ENCODE results near the gene EPHA10.
"Not testable (repeated sequence)": the region's sequence is repeated elsewhere in the genome, so short reads cannot be mapped to it uniquely, and the experiment has no call there.

Gene EPHA10

GRCh38 chr1:37708471-37708870 lies 56.4 kb downstream of the EPHA10 start:
- DNase-seq: no peak

- DNase-seq: no peak
Observed at GRCh38 chr1:37705399-37705798, 59.5 kb downstream of the EPHA10 start.

- DNase-seq: no peak
Observed at GRCh38 chr1:37704966-37705365, 60.0 kb downstream of the EPHA10 start.

- no peak for DNase-seq
Observed at GRCh38 chr1:37703061-37703460, 61.9 kb downstream of the EPHA10 start.

GRCh38 chr1:37701051-37701450 lies 63.9 kb downstream of the EPHA10 start:
- DNase-seq: no peak

- DNase-seq: no peak
Observed at GRCh38 chr1:37699147-37699546, 65.8 kb downstream of the EPHA10 start.

- DNase-seq: no peak
Observed at GRCh38 chr1:37697737-37698136, 67.2 kb downstream of the EPHA10 start.

GRCh38 chr1:37697090-37697489 lies 67.8 kb downstream of the EPHA10 start:
- no peak for DNase-seq

GRCh38 chr1:37692834-37693175 lies 72.1 kb downstream of the EPHA10 start:
- no peak for DNase-seq

GRCh38 chr1:37692078-37692833 lies 72.7 kb downstream of the EPHA10 start, which contains the start of gene CDCA8:
Gene CDCA8, plus strand, starts transcription at chr1:37692516. Its CDS starts 175 bp downstream, at chr1:37692691.
- DNase-seq: peak; percentile 100

- DNase-seq: peak; percentile 97
Observed at GRCh38 chr1:37691497-37692077, 73.3 kb downstream of the EPHA10 start.

GRCh38 chr1:37688926-37689325 lies 76.0 kb downstream of the EPHA10 start:
- no peak for DNase-seq

- DNase-seq: not testable (repeated sequence)
Observed at GRCh38 chr1:37687764-37688163, 77.2 kb downstream of the EPHA10 start.

- DNase-seq: no peak
Observed at GRCh38 chr1:37685722-37686121, 79.2 kb downstream of the EPHA10 start.

GRCh38 chr1:37684182-37684581 lies 80.7 kb downstream of the EPHA10 start:
- not testable (repeated sequence) for DNase-seq

- DNase-seq: peak; percentile 100
Observed at GRCh38 chr1:37682334-37682987, 82.5 kb downstream of the EPHA10 start.

GRCh38 chr1:37680933-37681332 lies 84.0 kb downstream of the EPHA10 start:
- no peak for DNase-seq

GRCh38 chr1:37677808-37678207 lies 87.1 kb downstream of the EPHA10 start:
- no peak for DNase-seq

- DNase-seq: no peak
Observed at GRCh38 chr1:37677143-37677439, 87.8 kb downstream of the EPHA10 start.

GRCh38 chr1:37676281-37677142 lies 88.4 kb downstream of the EPHA10 start:
- no peak for DNase-seq

- DNase-seq: no peak
Observed at GRCh38 chr1:37673920-37674319, 91.0 kb downstream of the EPHA10 start.

- no peak for DNase-seq
Observed at GRCh38 chr1:37672136-37672870, 92.6 kb downstream of the EPHA10 start.

- DNase-seq: no peak
Observed at GRCh38 chr1:37671261-37671660, 93.7 kb downstream of the EPHA10 start.
